Liver (tissue), 3 donors: ENCODE results near the gene TVP23C.
"Not testable (repeated sequence)": the region's sequence is repeated elsewhere in the genome, so short reads cannot be mapped to it uniquely, and the experiment has no call there.

Source experiments
- EGR1 ChIP-seq, 2 donors: IDR thresholded peaks; 2 replicates each; pipeline ENCODE4 v1.6.1; 2016 to 2018; ENCODE audit warnings: antibody characterized with exemption in 2 of 2, low read depth in 2 of 2
- FOXA1 ChIP-seq: IDR thresholded peaks from 2 replicates; pipeline ENCODE4 v1.6.1; 2016; ENCODE audit warnings: antibody characterized with exemption
- GABPA ChIP-seq, 2 donors: IDR thresholded peaks in 1 of 2; conservative IDR thresholded peaks in 1 of 2; 2 replicates each; pipeline ENCODE4 v1.6.1; 2016; ENCODE audit warnings: antibody characterized with exemption in 2 of 2, mild to moderate bottlenecking in 1 of 2, moderate library complexity in 1 of 2
- HNF4G ChIP-seq: IDR thresholded peaks from 2 replicates; pipeline ENCODE4 v1.6.1; 2016; ENCODE audit warnings: antibody characterized with exemption
- MAX ChIP-seq: IDR thresholded peaks from 2 replicates; pipeline ENCODE4 v1.6.1; 2016; ENCODE audit warnings: antibody characterized with exemption
- RAD21 ChIP-seq, 2 donors: IDR thresholded peaks; 2 replicates each; pipeline ENCODE4 v1.6.1; 2016; ENCODE audit warnings: antibody characterized with exemption in 2 of 2, mild to moderate bottlenecking in 2 of 2
- REST ChIP-seq: IDR thresholded peaks from 2 replicates; pipeline ENCODE4 v1.6.1; 2016; ENCODE audit warnings: antibody characterized with exemption, mild to moderate bottlenecking
- TAF1 ChIP-seq: conservative IDR thresholded peaks from 2 replicates; pipeline ENCODE4 v1.6.1; 2016; ENCODE audit warnings: antibody characterized with exemption, mild to moderate bottlenecking
- YY1 ChIP-seq: IDR thresholded peaks from 2 replicates; pipeline ENCODE4 v1.6.1; 2016; ENCODE audit warnings: antibody characterized with exemption, mild to moderate bottlenecking
- TF ChIP-seq, protein P1 (sequence below): fragments of 150-350 bp; IDR thresholded peaks from 2 replicates; pipeline ENCODE4 v1.5.1; 2017; ENCODE audit warnings: improper control_type of control experiment, low read depth, low read length; ENCODE audit not compliant: missing input control
- TF ChIP-seq, protein P2 (sequence below): IDR thresholded peaks from 2 replicates; pipeline ENCODE4 v1.6.1; 2016; ENCODE audit warnings: antibody characterized with exemption
- TF ChIP-seq, protein P3 (sequence below): IDR thresholded peaks from 2 replicates; pipeline ENCODE4 v1.6.1; 2016; ENCODE audit warnings: antibody characterized with exemption
- donor health status: healthy.
- donor health status: healthy.

GRCh38 chr17:15574660-15575059, 11.4 kb upstream of the TVP23C start:
- TF ChIP-seq, protein P1, sequence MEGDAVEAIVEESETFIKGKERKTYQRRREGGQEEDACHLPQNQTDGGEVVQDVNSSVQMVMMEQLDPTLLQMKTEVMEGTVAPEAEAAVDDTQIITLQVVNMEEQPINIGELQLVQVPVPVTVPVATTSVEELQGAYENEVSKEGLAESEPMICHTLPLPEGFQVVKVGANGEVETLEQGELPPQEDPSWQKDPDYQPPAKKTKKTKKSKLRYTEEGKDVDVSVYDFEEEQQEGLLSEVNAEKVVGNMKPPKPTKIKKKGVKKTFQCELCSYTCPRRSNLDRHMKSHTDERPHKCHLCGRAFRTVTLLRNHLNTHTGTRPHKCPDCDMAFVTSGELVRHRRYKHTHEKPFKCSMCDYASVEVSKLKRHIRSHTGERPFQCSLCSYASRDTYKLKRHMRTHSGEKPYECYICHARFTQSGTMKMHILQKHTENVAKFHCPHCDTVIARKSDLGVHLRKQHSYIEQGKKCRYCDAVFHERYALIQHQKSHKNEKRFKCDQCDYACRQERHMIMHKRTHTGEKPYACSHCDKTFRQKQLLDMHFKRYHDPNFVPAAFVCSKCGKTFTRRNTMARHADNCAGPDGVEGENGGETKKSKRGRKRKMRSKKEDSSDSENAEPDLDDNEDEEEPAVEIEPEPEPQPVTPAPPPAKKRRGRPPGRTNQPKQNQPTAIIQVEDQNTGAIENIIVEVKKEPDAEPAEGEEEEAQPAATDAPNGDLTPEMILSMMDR, result not testable (repeated sequence)
- TF ChIP-seq REST; MAX; RAD21 (IDR thresholded peaks at IDR 0.05); FOXA1; YY1; EGR1 (IDR thresholded peaks at IDR 0.05; ENCODE audit: low read depth in 2 of 2); GABPA (IDR thresholded peaks at IDR 0.05 in 1 of 2, conservative IDR thresholded peaks at IDR 0.05 in 1 of 2); TAF1; HNF4G: not testable (repeated sequence)
- TF ChIP-seq, protein P2, sequence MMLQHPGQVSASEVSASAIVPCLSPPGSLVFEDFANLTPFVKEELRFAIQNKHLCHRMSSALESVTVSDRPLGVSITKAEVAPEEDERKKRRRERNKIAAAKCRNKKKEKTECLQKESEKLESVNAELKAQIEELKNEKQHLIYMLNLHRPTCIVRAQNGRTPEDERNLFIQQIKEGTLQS, result not testable (repeated sequence)
- TF ChIP-seq, protein P3, sequence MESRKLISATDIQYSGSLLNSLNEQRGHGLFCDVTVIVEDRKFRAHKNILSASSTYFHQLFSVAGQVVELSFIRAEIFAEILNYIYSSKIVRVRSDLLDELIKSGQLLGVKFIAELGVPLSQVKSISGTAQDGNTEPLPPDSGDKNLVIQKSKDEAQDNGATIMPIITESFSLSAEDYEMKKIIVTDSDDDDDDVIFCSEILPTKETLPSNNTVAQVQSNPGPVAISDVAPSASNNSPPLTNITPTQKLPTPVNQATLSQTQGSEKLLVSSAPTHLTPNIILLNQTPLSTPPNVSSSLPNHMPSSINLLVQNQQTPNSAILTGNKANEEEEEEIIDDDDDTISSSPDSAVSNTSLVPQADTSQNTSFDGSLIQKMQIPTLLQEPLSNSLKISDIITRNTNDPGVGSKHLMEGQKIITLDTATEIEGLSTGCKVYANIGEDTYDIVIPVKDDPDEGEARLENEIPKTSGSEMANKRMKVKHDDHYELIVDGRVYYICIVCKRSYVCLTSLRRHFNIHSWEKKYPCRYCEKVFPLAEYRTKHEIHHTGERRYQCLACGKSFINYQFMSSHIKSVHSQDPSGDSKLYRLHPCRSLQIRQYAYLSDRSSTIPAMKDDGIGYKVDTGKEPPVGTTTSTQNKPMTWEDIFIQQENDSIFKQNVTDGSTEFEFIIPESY, result not testable (repeated sequence)
